ENCODE data around the gene RPL39L.
"Not testable (repeated sequence)": the region's sequence is repeated elsewhere in the genome, so short reads cannot be mapped to it uniquely, and the experiment has no call there.

The RPL39L gene

GRCh38 chr3:187139126-187139894 lies at the start of gene RPL39L:
TSS of gene RPL39L (minus strand) at chr3:187139496. CDS start at chr3:187121300, 18,196 bp downstream.
- peak; percentile 92 for DNase-seq

DNA sequence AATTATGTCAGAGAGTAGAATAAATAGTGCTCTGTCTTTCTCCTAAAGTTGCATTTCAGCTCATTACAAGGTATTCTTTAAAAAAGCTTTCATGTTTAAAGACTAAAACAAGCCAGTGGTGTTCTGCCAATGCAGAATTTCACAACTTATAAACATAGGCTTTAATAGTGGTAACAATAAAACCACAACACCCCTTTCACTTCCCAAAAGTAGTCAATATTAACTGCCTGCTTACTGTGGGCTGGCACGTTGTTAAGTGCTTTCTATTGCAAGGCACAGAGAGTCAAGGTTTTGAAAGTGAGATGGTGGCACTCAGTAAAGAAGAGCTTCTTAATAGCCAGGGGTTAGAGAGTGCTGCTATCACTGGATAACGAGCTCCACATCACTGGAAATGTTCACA lies 49.6 kb upstream of the RPL39L start:
- no peak for DNase-seq

- DNase-seq, result peak; percentile 80
Observed at GRCh38 chr3:187186801-187187421, 47.6 kb upstream of the RPL39L start.

DNA sequence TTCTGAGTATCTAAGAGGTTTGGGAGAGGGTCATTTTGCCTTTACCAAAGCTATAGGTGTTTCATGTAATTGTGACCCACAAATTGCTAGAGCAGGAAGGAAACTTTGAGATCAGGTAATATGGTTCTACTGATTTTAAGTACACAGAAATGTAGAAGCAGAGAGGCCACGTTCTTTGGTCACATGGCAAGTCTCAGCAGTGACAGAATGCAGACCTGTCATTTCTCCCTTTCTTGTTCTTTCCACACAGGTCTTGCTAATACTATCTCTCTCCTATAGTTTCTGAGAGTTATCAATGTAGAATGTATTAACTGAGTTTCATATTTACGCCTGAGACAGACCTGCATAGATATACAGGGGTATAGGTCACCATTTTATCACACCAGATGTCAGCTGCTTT lies 47.1 kb upstream of the RPL39L start:
- DNase-seq, result no peak

- DNase-seq, result no peak
Observed at GRCh38 chr3:187185759-187186158, 46.5 kb upstream of the RPL39L start.

DNA sequence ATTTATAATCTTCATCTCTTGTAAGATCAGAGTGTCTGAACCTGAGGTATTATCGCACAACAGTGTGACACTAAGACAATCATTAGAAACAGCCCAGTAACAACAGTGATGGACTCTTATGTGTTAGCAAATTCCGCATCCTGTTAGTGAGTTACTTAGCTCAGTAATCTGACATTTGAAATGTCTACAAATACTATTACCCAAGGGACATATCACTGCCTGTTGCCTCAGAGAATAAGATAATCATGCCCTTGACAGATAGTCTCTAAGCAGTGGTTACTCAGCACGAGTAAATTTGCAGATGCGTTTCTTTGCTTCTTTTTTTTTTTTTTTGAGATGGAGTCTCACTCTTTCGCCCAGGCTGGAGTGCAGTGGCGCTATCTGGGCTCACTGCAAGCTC lies 44.6 kb upstream of the RPL39L start:
- DNase-seq, result no peak

- peak; percentile 51 for DNase-seq
Observed at GRCh38 chr3:187183210-187183862, 44.0 kb upstream of the RPL39L start.

DNA sequence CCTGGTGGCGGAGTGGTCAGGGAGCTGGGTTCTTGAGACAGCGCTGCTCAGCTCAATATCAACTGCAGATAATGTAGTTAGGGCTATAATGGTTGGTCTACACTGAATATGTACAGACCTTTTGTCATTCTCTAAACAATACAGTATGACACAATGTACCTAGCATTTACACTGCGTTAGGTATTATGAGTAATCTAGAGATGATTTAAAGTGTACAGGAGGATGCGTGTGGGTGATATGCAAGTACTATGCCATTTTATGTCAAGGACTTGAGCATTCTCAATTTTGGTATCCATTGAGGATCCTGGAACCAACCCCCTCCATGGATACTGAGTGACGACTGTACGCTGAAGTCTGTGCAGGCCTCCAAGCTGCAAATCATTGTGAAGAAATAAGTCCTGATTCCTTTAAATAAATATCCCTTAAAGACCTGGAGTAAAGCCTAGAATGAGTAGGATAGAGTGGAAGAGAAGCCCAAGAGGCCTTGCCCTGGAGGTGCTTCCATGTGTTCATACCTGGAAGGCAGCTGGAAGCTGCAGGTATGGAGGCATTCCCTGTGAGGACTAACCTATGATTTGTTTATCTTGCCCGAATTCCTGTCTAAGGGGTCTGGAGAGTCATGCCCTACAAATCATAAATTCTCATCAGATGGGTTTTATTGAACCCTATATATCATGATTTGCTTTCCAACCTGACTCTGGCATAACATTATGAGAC lies 42.3 kb upstream of the RPL39L start:
- DNase-seq, result no peak

- no peak for DNase-seq
Observed at GRCh38 chr3:187172929-187173328, 33.6 kb upstream of the RPL39L start.

DNA sequence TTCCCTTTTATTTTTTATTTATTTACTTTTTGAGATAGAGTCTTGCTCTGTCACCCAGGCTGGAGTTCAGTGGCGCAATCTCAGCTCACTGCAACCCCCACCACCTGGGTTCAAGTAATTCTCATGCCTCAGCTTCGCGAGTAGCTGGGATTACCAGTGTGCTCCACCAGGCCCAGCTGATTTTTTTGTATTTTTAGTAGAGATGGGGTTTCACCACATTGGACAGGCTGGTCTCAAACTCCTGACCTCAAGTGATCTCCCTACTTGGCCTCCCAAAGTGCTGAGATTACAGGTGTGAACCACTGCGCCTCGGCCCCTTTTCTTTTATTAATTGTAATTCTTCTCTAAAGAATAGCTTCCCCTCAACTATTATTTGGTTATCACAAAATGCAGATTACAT lies 31.6 kb upstream of the RPL39L start:
- DNase-seq, result not testable (repeated sequence)

- DNase-seq, result no peak
Observed at GRCh38 chr3:187169231-187169960, 30.1 kb upstream of the RPL39L start.

DNA sequence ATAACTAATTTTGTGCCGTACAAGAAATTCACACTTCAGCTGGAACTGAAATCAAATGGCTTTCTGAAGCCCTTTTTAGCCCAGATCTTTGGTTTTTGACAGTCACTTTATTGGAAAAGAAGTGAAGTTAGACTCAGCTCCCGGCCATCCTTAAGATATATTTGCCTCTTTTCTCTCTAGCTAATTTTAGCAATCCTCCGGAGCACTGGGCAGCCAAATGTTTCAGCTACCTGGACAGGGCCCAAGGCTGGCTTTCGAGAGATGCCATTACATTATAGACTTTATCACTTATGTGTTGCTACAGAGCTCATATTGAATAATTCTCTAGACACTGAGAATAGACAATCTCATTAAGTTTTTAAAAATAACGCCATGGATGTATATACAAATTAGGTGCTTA lies 28.5 kb upstream of the RPL39L start:
- DNase-seq, result no peak

DNA sequence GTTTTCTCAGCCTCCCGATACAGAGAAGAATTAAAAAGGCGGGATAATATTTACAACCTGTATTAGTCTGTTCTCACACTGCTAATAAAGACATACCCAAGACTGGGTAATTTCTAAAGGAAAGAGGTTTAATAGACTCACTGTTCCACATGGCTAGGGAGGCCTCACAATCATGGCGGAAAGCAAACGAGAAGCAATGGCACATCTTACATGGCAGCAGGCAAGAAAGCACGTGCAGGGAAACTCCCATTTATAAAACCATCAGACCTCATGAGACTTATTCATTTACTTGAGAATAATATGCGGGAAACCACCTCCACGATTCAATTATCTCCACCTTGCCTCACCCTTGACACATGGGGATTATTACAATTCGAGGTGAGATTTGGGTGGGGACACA lies 27.5 kb upstream of the RPL39L start:
- DNase-seq, result no peak

GRCh38 chr3:187165144-187165543 lies 25.8 kb upstream of the RPL39L start:
- peak; percentile 81 for DNase-seq

DNA sequence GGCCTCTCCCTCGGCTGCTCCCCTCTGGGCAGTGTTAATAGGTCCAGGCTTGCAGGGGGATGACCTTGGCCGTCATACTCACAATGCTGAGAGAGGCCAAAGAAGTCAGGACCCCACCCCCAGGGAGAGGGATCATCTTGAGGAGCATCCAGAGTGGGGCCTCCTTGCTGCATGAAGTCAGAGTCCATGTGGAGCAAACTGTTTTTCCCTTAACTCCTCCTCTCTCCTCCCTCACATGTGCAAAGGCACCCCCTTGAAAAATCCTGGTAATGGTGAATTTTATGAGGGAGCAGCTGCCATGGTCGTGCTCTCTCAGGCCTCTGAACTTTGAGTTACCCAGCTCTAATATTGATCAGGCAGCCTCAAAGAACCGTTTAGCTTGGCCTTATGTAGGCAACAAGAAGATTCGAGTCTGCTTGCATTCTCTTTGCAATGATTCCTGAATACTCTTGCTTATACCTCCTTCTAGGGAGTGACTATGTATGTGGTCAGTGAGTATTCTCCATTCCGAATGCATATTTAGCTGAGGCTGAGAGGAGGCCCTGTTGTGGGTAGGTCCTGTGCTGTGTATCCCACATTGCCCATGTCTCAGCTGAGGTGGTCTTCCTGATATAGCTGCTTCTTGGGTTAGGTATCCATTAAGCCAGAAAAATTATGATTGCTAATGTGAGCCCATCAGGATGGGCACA lies 23.1 kb upstream of the RPL39L start:
- DNase-seq, result no peak

DNA sequence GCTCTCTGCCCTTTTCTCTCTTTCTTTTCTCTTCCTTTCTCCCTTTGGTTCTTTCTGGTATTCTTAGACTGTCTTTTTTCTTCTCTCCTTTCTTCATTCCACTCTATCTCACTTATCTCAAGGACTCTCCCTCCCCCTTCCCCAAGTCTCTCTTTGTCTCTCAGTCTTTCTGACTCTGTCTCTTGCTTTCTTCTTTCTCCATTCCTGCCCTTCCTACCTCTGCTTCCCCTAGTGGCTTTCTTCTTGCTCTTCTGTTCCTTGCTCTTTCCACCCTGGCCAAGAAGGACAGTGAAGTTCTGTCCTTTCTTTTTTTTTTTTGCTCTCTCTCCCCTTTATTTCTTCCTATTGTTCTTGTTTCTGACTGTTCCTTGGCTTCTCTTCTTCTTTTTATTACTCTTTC lies 22.3 kb upstream of the RPL39L start:
- no peak for DNase-seq

GRCh38 chr3:187150599-187150998 lies 11.3 kb upstream of the RPL39L start:
- peak; percentile 15 for DNase-seq

GRCh38 chr3:187150186-187150585 lies 10.9 kb upstream of the RPL39L start:
- DNase-seq, result no peak

GRCh38 chr3:187146389-187146788 lies 7.1 kb upstream of the RPL39L start:
- DNase-seq, result no peak

DNA sequence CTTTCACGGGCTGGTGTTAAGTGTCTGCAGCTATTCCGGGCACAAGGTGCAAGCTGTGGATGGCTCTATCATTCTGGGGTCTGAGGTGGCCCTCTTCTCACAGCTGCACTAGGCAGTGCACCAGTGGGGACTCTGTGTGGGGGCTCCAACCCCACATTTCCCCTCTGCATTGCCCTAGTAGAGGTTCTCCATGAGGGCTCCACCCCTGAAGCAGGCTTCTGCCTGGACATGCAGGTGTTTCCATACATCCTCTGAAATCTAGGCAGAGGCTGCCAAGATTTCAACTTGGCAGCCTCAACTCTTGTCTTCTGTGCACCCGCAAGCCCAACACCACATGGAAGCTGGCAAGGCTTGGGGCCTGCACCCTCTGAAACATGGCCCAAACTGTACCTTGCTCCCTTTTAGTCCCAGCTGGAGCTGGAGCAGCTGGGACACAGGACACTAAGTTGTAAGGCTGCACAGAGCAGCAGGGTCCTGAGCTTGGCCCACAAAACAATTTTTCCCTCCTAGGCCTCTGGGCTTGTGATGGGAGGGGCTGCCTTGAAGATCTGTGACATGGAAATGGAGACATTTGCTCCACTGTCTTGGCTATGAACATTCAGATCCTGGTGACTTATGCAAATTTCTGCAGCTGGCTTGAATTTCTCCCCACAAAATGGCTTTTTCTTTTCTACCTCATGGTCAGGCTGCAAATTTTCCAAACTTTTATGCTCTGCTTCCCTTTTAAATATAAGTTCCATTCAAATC lies 6.0 kb upstream of the RPL39L start:
- DNase-seq, result no peak

DNA sequence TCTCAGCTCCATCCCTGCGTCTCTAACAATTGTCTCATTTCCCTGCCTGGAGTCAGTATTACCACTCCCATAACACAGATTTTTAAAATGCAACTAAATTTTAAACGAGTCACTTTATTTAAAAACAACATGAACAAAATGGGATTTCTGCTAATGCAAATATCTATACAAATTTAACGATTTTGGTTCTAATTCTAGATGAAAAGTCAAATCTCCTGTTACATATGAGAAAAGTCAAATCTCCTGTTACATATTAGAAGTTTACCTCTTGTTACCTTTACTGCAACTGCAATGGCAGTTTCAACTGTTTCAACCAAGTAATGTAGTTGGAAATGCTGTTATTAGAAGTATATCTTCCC lies 578 bp upstream of the RPL39L start:
- DNase-seq, result no peak

Measured in DMS53 (cell line).